Activated naive CD4-positive, alpha-beta T cell treated with anti-CD3 and anti-CD28 coated beads for 36 hours (primary cell): ENCODE results near the gene LGI2. TPM values are rescaled to one million over a fixed set of nuclear protein-coding genes. Genes with fewer than 3 reads are reported as not detected.
A peak's percentile ranks its signal among the peaks of the same experiment; 100 is the strongest.
"Not testable (repeated sequence)": the region's sequence is repeated elsewhere in the genome, so short reads cannot be mapped to it uniquely, and the experiment has no call there.

Experiments used
- CTCF ChIA-PET: fragments of 350-600 bp; sonication (Branson Sonifier 250); formaldehyde crosslinking; loops from one replicate; lab custom pipeline; 2021; ENCODE audit warnings: antibody characterized with exemption; lab: Charles Lee
- DNase-seq: peaks from one replicate; pipeline ENCODE4 v3.0.0-alpha.2; 2020
- H3K27ac Mint-ChIP-seq: one replicate; pipeline ENCODE4 v1.8.0; 2021; ENCODE audit warnings: mild to moderate bottlenecking, mixed read lengths
- H3K27me3 Mint-ChIP-seq: one replicate; pipeline ENCODE4 v1.8.0; 2021; ENCODE audit warnings: low read depth, mixed read lengths
- H3K36me3 Mint-ChIP-seq: one replicate; pipeline ENCODE4 v1.8.0; 2021; ENCODE audit warnings: low read depth, mixed read lengths
- H3K4me1 Mint-ChIP-seq: one replicate; pipeline ENCODE4 v1.8.0; 2021; ENCODE audit warnings: low read depth, mixed read lengths
- H3K4me3 Mint-ChIP-seq: one replicate; pipeline ENCODE4 v1.8.0; 2021; ENCODE audit warnings: mild to moderate bottlenecking, moderate library complexity, mixed read lengths
- H3K9me3 Mint-ChIP-seq: one replicate; pipeline ENCODE4 v1.8.0; 2021; ENCODE audit warnings: mixed read lengths
- intact Hi-C: fragments of 100-400 bp; cut with micrococcal nuclease; formaldehyde crosslinking; loops from one replicate; pipeline ENCODE4 v1.15.1; 2023
- total RNA-seq, 2 experiments: library from RNA; stranded (reverse); gene quantifications; one replicate each; pipeline ENCODE4 v1.2.3, GENCODE V29; 2021

LGI2 gene, protein sequence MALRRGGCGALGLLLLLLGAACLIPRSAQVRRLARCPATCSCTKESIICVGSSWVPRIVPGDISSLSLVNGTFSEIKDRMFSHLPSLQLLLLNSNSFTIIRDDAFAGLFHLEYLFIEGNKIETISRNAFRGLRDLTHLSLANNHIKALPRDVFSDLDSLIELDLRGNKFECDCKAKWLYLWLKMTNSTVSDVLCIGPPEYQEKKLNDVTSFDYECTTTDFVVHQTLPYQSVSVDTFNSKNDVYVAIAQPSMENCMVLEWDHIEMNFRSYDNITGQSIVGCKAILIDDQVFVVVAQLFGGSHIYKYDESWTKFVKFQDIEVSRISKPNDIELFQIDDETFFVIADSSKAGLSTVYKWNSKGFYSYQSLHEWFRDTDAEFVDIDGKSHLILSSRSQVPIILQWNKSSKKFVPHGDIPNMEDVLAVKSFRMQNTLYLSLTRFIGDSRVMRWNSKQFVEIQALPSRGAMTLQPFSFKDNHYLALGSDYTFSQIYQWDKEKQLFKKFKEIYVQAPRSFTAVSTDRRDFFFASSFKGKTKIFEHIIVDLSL
- not detected for total RNA-seq

DNA sequence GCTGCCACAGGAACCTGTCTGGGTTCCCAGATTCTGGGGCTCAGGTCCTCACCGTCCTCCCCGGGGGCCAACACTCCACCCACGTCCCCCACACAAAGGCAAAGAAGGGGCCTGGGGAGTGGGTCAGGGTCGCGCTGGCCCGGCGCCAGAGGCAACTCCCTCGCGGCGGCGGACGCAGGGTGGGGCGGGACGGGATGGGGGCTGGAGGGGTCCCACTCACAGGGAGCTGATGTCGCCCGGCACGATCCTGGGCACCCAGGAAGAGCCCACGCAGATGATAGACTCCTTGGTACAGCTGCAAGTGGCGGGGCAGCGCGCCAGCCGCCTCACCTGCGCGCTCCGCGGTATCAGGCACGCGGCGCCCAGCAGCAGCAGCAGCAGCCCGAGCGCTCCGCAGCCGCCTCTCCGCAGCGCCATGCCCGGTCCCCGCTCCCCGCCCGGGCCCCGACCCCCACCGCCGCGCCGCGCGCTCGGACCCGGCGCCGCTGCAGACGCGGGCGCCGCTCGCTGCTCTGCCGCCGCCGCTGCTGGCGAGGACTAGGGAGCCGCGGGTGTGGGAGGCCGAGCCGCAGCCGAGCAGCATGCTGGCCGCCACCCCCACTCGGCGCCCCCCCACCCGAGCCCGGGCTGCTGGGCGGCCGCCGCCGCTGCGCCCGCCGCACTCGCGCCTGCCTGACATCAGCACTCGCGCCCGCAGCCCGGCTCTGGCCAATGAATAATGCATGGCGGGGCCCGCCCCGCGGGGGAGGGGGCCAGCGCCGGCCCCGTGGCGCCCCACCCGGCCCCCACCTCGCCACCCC is at the start of gene LGI2:
TSS of gene LGI2 (minus strand) at position 670 of the 800 bp plus-strand sequence. CDS start at position 417, 253 bp downstream.
- Mint-ChIP-seq H3K9me3 (peaks cover 3% of the 10 kb centered on the region), H3K36me3 (no peaks in the 10 kb centered on the region), H3K27me3 (peaks cover 69% of the 10 kb centered on the region), H3K4me3 (peak within 1 kb of the TSS; percentile 7), H3K27ac (no peak within 1 kb of the TSS), H3K4me1 (peaks cover 4% of the 10 kb centered on the region)
- intact Hi-C loops: no loop called here
- CTCF ChIA-PET: interaction anchor here (1.4 kb wide), 1 partner anchor 50 kb away, joined by 3 read pairs; no protein-coding TSS in a partner anchor
- no peak for DNase-seq

DNA sequence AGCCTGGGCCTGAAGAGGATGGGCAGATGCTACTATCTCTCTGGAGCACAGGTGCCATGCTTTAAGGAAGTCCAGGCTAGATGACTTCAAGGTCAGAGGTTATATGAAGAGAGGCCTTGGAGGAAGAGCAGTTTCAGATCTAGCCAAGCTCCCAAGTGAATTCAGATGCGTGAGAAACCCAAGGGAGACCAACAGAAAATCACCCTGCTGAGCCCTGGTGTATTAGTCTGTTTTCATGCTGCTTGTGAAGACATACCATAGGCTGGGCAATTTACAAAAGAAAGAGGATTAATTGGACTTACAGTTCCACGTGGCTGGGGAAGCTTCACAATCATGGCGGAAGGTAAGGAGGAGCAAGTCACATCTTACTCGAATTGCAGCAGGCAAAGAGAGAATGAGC is 47.8 kb upstream of the LGI2 start:
- no peak for DNase-seq
- Mint-ChIP-seq H3K9me3 (no peaks in the 10 kb centered on the region), H3K36me3 (no peaks in the 10 kb centered on the region), H3K4me3 (no peak overlapping the region), H3K27ac (no peak overlapping the region), H3K27me3 (peaks cover 9% of the 10 kb centered on the region), H3K4me1 (no peaks in the 10 kb centered on the region)
- CTCF ChIA-PET: interaction anchor here (0.6 to 0.8 kb wide), 2 partner anchors 234 to 287 kb away, joined by 3 to 4 read pairs; partner anchors contain the start of gene ZCCHC4
- intact Hi-C loops: no loop called here

DNA sequence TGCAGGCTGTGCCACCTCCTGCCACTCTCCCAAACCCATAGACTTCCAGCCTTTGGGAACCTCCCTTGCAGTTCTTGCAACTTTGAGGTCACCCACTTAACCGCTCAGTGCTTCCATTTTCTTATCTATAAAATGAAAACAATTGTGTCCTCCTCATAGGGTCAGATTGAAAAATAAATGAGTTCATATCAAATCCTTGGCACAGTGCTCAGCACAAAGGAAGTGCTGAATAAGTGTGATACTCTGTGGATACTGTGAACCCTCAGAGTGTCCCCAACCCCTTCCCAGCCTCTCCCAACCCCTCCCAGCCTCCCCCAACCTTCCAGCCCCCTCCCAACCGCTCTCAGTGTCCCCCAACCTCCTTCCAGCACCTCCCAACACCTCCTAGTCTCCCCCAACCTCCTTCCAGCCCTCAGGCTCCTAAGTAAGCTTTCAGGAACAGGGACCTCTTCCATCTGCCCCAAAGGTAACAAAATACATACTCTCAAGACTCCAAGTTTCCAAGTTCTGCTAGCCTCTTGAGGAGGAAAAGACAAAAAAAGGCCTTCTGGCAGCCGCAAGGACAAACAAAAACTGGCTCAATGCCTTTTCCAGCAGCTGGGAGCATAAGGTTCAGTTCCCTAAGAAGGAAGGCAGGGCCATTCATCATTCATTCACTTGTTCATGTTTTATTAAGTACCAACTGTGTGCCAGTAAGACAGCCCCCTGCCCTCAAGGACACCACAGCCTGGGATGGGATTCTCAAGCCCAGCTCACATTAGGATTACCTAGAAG is 46.1 kb upstream of the LGI2 start:
- no peaks in the 10 kb centered on the region for H3K4me1 Mint-ChIP-seq
- H3K27me3 Mint-ChIP-seq: peaks cover 9% of the 10 kb centered on the region
- intact Hi-C loops: no loop called here
- CTCF ChIA-PET: no interaction called here
- H3K9me3 Mint-ChIP-seq: peaks cover 1% of the 10 kb centered on the region
- H3K27ac Mint-ChIP-seq: no peak overlapping the region
- H3K4me3 Mint-ChIP-seq: no peak overlapping the region
- no peaks in the 10 kb centered on the region for H3K36me3 Mint-ChIP-seq
- DNase-seq: no peak

DNA sequence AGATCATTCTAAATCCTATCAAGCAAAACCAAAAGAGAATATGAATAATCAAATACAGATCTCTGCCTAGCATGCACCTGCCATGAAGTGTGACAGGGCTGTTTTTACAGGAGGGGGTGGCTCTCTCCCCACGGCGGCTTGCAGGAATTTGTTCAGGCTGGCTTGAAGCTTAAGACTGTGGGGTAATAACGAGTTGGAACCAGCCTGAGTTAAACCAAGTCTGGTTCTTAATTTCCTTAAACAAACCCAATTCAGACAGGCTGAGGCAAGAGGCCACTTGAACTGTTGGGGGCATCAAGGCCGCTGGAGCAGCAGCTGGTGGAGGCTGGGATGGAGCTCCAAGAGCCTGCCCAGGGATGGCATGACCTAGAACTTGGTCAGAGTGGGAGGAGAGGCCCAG is 45.1 kb upstream of the LGI2 start:
- DNase-seq: no peak
- CTCF ChIA-PET: no interaction called here
- H3K9me3 Mint-ChIP-seq: peaks cover 1% of the 10 kb centered on the region
- intact Hi-C loops: no loop called here
- H3K36me3 Mint-ChIP-seq: no peaks in the 10 kb centered on the region
- peaks cover 13% of the 10 kb centered on the region for H3K27me3 Mint-ChIP-seq
- no peak overlapping the region for H3K4me3 Mint-ChIP-seq
- H3K27ac Mint-ChIP-seq: no peak overlapping the region
- H3K4me1 Mint-ChIP-seq: no peaks in the 10 kb centered on the region

DNA sequence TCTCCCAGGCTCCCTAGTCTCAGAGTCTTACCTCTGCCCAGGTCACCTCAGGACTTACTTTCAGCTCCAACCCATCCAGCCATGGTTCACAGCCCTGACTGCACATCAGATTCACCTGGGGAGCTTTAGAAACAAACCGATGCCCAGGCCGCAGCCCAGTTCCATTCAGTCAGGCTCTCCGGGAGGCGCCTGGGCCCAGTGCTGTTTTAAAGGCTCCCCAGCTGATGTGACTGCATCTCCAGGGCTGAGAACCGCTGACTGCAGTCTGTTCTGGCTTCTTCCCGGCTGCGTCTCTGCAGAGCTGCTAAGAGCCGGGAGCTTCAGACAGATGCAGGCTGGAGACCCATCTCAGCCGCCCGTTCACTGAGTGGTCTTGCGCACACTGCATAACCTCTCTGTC is 44.4 kb upstream of the LGI2 start:
- Mint-ChIP-seq H3K4me3 (no peak overlapping the region), H3K36me3 (no peaks in the 10 kb centered on the region), H3K9me3 (peaks cover 1% of the 10 kb centered on the region), H3K27me3 (peaks cover 13% of the 10 kb centered on the region), H3K4me1 (no peaks in the 10 kb centered on the region), H3K27ac (no peak overlapping the region)
- DNase-seq: no peak
- CTCF ChIA-PET: no interaction called here
- intact Hi-C loops: no loop called here

DNA sequence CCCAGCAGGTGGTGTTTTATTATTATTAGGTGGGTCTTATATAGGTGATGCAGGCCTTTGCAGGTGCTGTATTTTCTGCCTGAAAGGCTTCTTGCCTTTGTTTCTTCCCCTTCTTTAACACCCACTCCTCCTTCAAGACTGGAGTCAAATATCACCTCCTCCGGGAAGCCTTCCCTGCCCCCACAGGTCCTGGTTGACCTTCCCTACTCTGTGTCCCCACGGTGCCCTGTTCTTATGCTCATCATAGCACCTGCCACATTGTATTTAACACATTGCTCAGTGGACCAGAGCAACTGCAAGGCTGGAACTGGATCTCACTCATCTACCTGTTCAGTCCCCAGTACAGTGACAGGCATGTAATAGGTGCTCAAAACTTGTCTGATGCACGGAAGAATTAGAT is 39.8 kb upstream of the LGI2 start:
- no peak overlapping the region for H3K27ac Mint-ChIP-seq
- H3K4me3 Mint-ChIP-seq: no peak overlapping the region
- H3K4me1 Mint-ChIP-seq: no peaks in the 10 kb centered on the region
- H3K36me3 Mint-ChIP-seq: no peaks in the 10 kb centered on the region
- no peak for DNase-seq
- intact Hi-C loops: no loop called here
- H3K9me3 Mint-ChIP-seq: peaks cover 1% of the 10 kb centered on the region
- peaks cover 4% of the 10 kb centered on the region for H3K27me3 Mint-ChIP-seq
- CTCF ChIA-PET: no interaction called here

DNA sequence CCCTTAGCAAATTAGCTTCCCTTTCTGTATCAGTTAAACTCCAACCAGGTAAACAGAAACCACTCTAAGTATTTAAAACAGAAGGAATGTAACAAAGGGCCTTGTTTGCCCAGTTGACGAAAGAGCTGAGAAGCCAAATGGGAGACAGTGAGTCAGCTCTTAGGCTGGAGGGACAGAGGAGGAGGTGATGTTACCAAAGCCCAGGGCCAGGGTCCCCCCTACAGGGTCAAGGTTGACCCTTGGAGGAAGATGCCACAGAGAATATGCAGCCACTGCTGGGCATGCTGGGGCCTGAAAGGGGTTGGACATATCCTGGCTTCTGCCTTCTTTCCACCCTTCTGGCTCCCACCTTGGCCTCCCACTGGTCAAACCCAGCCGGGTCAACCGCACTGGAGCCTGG is 38.3 kb upstream of the LGI2 start:
- DNase-seq: no peak
- H3K27me3 Mint-ChIP-seq: peaks cover 4% of the 10 kb centered on the region
- intact Hi-C loops: no loop called here
- no peak overlapping the region for H3K27ac Mint-ChIP-seq
- CTCF ChIA-PET: no interaction called here
- H3K9me3 Mint-ChIP-seq: peaks cover 1% of the 10 kb centered on the region
- no peaks in the 10 kb centered on the region for H3K4me1 Mint-ChIP-seq
- no peak overlapping the region for H3K4me3 Mint-ChIP-seq
- no peaks in the 10 kb centered on the region for H3K36me3 Mint-ChIP-seq

DNA sequence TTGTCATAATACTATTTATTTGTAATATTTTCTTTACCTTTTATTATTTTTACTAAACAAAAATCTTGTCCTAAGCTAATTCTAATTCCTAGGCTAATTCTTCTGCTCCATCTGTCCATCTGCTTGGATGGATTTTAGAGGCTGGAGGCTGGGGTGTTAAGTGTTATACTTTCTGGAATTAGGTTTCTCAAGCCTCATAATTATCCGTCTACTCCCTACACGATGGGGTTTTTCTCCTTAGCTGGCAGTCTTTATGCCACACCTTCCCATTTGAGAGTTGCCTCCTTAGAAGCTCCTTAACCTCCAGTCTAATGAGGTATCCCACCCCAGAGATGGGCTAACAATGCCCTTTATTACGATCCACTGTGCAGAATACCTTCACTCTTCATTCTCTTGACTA is 37.6 kb upstream of the LGI2 start:
- Mint-ChIP-seq H3K9me3 (peaks cover under 1% of the 10 kb centered on the region), H3K27me3 (peaks cover 4% of the 10 kb centered on the region), H3K4me3 (no peak overlapping the region), H3K36me3 (no peaks in the 10 kb centered on the region), H3K4me1 (no peaks in the 10 kb centered on the region), H3K27ac (no peak overlapping the region)
- intact Hi-C loops: no loop called here
- DNase-seq: no peak
- CTCF ChIA-PET: no interaction called here

DNA sequence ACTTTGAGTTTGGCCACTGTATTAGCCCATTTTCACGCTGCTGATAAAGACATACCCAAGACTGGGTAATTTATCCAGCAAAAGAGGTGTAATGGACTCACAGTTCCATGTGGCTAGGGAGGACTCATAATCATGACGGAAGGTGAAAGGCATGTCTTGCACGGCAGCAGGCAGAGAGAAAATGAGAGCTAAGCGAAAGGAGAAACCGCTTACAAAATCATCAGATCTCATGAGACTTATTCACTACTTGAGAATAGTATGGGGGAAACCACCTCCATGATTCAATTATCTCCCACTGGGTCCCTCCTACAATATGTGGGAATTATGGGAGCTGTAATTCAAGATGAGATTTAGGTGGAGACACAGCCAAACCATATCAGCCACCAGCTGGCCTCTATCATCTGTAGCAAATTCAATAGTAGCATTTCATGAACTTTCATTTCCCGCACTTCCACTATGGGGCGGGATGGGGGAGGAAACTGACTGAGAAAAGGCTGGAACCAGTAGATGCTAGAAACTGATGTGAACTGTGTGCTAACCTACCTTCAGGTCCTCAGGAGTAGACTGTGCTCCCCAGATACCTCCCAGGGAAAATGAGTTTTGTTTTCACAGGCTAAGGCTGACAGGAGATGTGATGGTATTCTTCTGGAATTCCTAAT is 35.3 kb upstream of the LGI2 start:
- intact Hi-C loops: no loop called here
- Mint-ChIP-seq H3K36me3 (no peaks in the 10 kb centered on the region), H3K27me3 (peaks cover 2% of the 10 kb centered on the region), H3K9me3 (no peaks in the 10 kb centered on the region), H3K27ac (no peak overlapping the region), H3K4me3 (no peak overlapping the region), H3K4me1 (no peaks in the 10 kb centered on the region)
- CTCF ChIA-PET: interaction anchor here (1.2 kb wide), 1 partner anchor 79 kb away, joined by 3 read pairs; no protein-coding TSS in a partner anchor
- DNase-seq: no peak

DNA sequence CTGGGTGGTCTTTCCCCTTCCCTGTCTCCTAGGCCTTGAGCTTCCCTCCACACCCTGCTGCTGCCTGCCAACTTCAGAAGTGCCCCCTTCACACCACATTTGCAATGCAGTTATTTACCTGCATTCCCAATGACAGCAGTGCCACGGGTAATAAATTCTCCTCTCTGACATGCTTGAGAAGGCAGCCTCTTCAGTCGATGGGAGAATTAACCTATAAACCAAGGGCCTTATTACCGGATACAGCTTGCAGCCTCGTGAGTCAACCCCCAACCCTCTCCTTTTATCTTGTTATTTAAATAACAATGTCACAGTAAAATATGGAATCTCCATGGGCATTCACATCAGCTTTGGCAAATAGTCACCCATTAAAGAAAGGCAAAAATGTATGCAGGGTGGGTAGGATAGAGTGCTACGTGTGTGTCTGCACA is 34.7 kb upstream of the LGI2 start:
- DNase-seq: no peak
- Mint-ChIP-seq H3K27ac (no peak overlapping the region), H3K4me1 (no peaks in the 10 kb centered on the region), H3K27me3 (no peaks in the 10 kb centered on the region), H3K36me3 (no peaks in the 10 kb centered on the region), H3K4me3 (no peak overlapping the region), H3K9me3 (no peaks in the 10 kb centered on the region)
- intact Hi-C loops: no loop called here
- CTCF ChIA-PET: interaction anchor here (1.2 kb wide), 1 partner anchor 79 kb away, joined by 3 read pairs; no protein-coding TSS in a partner anchor

DNA sequence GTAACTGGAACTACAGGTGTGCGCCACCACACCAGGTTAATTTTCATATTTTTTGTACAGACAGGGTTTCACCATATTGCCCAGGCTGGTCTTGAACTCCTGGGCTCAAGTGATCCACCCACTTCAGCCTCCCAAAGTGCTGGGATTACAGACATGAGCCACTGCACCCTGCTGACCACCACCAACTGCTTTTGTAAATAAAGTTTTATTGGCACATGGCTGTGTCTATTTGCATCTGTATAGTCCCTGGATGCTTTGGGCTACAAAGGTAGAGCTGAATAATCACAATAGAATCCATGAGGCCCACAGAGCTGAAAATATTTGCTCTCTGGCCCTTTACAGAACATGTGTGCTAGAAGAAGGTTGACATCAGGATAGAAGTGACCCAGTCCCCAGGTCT is 33.7 kb upstream of the LGI2 start:
- H3K4me3 Mint-ChIP-seq, H3K27ac Mint-ChIP-seq, H3K27me3 Mint-ChIP-seq, H3K36me3 Mint-ChIP-seq, H3K9me3 Mint-ChIP-seq, intact Hi-C loops, H3K4me1 Mint-ChIP-seq, DNase-seq, CTCF ChIA-PET: not testable (repeated sequence)
